ENCODE results near the gene SRSF9. TPM values are rescaled to one million over a fixed set of nuclear protein-coding genes. Genes with fewer than 3 reads are reported as not detected.

SRSF9 gene
- total RNA-seq, 3 donors from 2014 or later (not counting 1 experiment from before 2014, with no cell fraction given), result 175 to 191 (median 179) TPM

DNA sequence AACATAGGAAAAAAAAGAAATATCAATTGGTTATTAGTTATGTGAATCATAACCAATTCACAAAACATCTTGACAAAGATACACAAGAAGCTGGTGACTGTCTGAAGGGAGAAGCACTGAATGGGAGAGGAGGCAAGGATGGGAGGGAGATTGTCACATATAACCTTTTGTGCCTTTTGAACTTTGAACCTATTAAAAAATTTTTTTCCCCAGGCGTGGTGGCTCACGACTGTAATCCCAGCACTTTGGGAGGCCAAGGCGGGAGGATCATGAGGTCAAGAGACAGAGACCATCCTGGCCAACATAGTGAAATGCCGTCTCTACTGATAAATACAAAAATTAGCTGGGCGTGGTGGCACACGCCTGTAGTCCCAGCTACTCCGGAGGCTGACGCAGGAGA, 39.0 kb upstream of the SRSF9 start:
- H3K4me1 ChIP-seq (ENCODE audit: control insufficient read depth, insufficient read depth, low read length), result no peaks in the 10 kb centered on the region
- peaks cover 21% of the 10 kb centered on the region for H3K36me3 ChIP-seq (ENCODE audit: control insufficient read depth, insufficient read depth, low read length)
- ATAC-seq (no peak), DNase-seq (no peak)
- no peak overlapping the region for H3K27ac ChIP-seq (ENCODE audit: low read length)
- no peaks in the 10 kb centered on the region for H3K9me3 ChIP-seq (ENCODE audit: control insufficient read depth, insufficient read depth, low read length)
- no peaks in the 10 kb centered on the region for H3K9me3 Mint-ChIP-seq
- no peaks in the 10 kb centered on the region for H3K27me3 ChIP-seq (ENCODE audit: control insufficient read depth, insufficient read depth, low read length)
- no peak for TF ChIP-seq CTCF (IDR thresholded peaks at IDR 0.05)
- intact Hi-C loops (cut with micrococcal nuclease), result no loop called here
- no peaks in the 10 kb centered on the region for H3K27me3 Mint-ChIP-seq (ENCODE audit: low read depth in 2 of 2)
- H3K4me3 ChIP-seq (ENCODE audit: low read length), result no peak overlapping the region
- WGBS (ENCODE audit: insufficient coverage), result 94% methylated on average over 8 of the region's 8 CpGs
- no peak overlapping the region for H3K4me3 Mint-ChIP-seq
- H3K36me3 Mint-ChIP-seq, result no peaks in the 10 kb centered on the region
- no peak overlapping the region for H3K27ac Mint-ChIP-seq
- H3K4me1 Mint-ChIP-seq, result no peaks in the 10 kb centered on the region

DNA sequence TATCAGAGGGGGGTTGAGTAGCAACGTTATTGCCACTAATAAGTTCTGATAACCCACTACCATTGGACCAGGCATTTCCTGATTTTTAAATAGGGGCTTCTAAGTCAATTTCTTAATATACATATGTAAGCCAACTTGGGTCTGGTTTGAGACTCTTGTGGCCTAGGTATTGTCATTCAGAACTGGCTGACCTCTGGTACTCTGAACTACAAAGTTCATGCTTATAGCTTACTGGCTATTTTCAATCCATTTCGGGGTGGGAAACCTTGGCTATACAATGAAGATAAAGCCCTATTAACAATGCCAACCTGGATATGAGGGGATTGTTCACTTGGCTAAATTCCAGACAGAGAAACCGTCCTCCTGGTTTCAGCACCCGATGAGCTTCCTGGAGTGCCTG, 35.0 kb upstream of the SRSF9 start:
- Mint-ChIP-seq H3K27ac (no peak overlapping the region), H3K27me3 (ENCODE audit: low read depth in 2 of 2) (no peaks in the 10 kb centered on the region), H3K9me3 (no peaks in the 10 kb centered on the region), H3K4me3 (no peak overlapping the region), H3K4me1 (peaks cover 6 to 7% of the 10 kb centered on the region in 2 donors), H3K36me3 (no peaks in the 10 kb centered on the region)
- Histone ChIP-seq H3K27me3 (ENCODE audit: control insufficient read depth, insufficient read depth, low read length) (no peaks in the 10 kb centered on the region), H3K27ac (ENCODE audit: low read length) (no peak overlapping the region), H3K9me3 (ENCODE audit: control insufficient read depth, insufficient read depth, low read length) (no peaks in the 10 kb centered on the region), H3K36me3 (ENCODE audit: control insufficient read depth, insufficient read depth, low read length) (peaks cover 25% of the 10 kb centered on the region), H3K4me3 (ENCODE audit: low read length) (no peak overlapping the region), H3K4me1 (ENCODE audit: control insufficient read depth, insufficient read depth, low read length) (no peaks in the 10 kb centered on the region)
- DNase-seq (no peak), ATAC-seq (no peak)
- intact Hi-C loops (cut with micrococcal nuclease), result no loop called here
- 100% methylated on average over 3 of the region's 4 CpGs for WGBS (ENCODE audit: insufficient coverage)
- no peak for TF ChIP-seq CTCF (IDR thresholded peaks at IDR 0.05)

DNA sequence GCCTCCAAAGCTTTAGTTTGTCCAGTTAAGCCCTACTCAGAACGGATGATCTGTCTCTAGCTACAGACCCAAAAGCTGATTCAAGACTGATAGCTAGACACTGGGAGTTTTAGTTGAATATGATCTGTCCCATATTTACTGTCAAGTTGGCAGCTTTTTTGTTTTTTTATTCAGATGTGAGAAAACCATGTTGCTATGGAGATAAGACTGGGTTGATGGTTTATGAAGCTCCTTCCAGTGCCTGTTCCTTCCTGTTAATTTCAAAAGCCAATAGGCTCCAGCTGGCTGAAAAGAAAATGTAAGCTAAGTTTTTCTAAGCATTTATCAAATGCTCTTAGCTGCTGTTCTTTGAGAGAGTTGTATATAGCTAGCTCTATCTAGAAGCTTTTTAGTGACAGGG, 31.0 kb upstream of the SRSF9 start:
- no peaks in the 10 kb centered on the region for H3K9me3 Mint-ChIP-seq
- 80% methylated on average over 1 of the region's 1 CpG for WGBS (ENCODE audit: insufficient coverage)
- Histone ChIP-seq H3K4me3 (ENCODE audit: low read length) (no peak overlapping the region), H3K9me3 (ENCODE audit: control insufficient read depth, insufficient read depth, low read length) (no peaks in the 10 kb centered on the region), H3K27ac (ENCODE audit: low read length) (no peak overlapping the region), H3K27me3 (ENCODE audit: control insufficient read depth, insufficient read depth, low read length) (no peaks in the 10 kb centered on the region), H3K36me3 (ENCODE audit: control insufficient read depth, insufficient read depth, low read length) (peaks cover 17% of the 10 kb centered on the region), H3K4me1 (ENCODE audit: control insufficient read depth, insufficient read depth, low read length) (peaks cover 4% of the 10 kb centered on the region)
- intact Hi-C loops (cut with micrococcal nuclease), result no loop called here
- no peak for TF ChIP-seq CTCF (IDR thresholded peaks at IDR 0.05)
- H3K27me3 Mint-ChIP-seq (ENCODE audit: low read depth in 2 of 2), result no peaks in the 10 kb centered on the region
- H3K27ac Mint-ChIP-seq, result peak overlapping the region; percentile 58 to 67
- no peaks in the 10 kb centered on the region for H3K36me3 Mint-ChIP-seq
- ATAC-seq, result no peak
- peaks cover 32 to 33% of the 10 kb centered on the region in 2 donors for H3K4me1 Mint-ChIP-seq
- H3K4me3 Mint-ChIP-seq, result no peak overlapping the region
- DNase-seq, result peak in 1 of 2 donors; percentile 18

GRCh38 chr12:120498870-120499515, 29.4 kb upstream of the SRSF9 start:
- Histone ChIP-seq H3K36me3 (ENCODE audit: control insufficient read depth, insufficient read depth, low read length) (peaks cover 12% of the 10 kb centered on the region), H3K27me3 (ENCODE audit: control insufficient read depth, insufficient read depth, low read length) (no peaks in the 10 kb centered on the region), H3K9me3 (ENCODE audit: control insufficient read depth, insufficient read depth, low read length) (no peaks in the 10 kb centered on the region), H3K27ac (ENCODE audit: low read length) (no peak overlapping the region), H3K4me1 (ENCODE audit: control insufficient read depth, insufficient read depth, low read length) (peaks cover 11% of the 10 kb centered on the region), H3K4me3 (ENCODE audit: low read length) (no peak overlapping the region)
- ATAC-seq, result no peak
- H3K36me3 Mint-ChIP-seq, result no peaks in the 10 kb centered on the region
- TF ChIP-seq CTCF (IDR thresholded peaks at IDR 0.05), result no peak
- 90% methylated on average over 3 of the region's 3 CpGs for WGBS (ENCODE audit: insufficient coverage)
- intact Hi-C loops (cut with micrococcal nuclease), result loop anchor here (5.0 kb wide), 1 partner anchor 47 kb away; no protein-coding TSS in a partner anchor
- no peak overlapping the region for H3K4me3 Mint-ChIP-seq
- H3K27ac Mint-ChIP-seq, result peak overlapping the region in 1 of 2 donors; percentile 27
- peaks cover 39 to 40% of the 10 kb centered on the region in 2 donors for H3K4me1 Mint-ChIP-seq
- H3K27me3 Mint-ChIP-seq (ENCODE audit: low read depth in 2 of 2), result no peaks in the 10 kb centered on the region
- no peak for DNase-seq
- H3K9me3 Mint-ChIP-seq, result no peaks in the 10 kb centered on the region

Measured in natural killer cell (primary cell).